ENCODE results near the gene MACROD1. TPM values are rescaled to one million over a fixed set of nuclear protein-coding genes. Genes with fewer than 3 reads are reported as not detected.

MACROD1 gene
- total and polyA plus RNA-seq, 2 donors (not counting 1 experiment from before 2014, with no cell fraction given) = 2.7 to 8.6 TPM

GRCh38 chr11:63993100-63993499 is 172.8 kb downstream of the MACROD1 start:
- Mint-ChIP-seq H3K4me3 (no peak overlapping the region), H3K9me3 (ENCODE audit: insufficient read depth) (no peaks in the 10 kb centered on the region), H3K4me1 (peaks cover 16% of the 10 kb centered on the region), H3K27me3 (no peaks in the 10 kb centered on the region), H3K27ac (no peak overlapping the region)
- H2AFZ ChIP-seq (ENCODE audit: insufficient read depth, low read depth, low read length, poor library complexity, severe bottlenecking) = no peak overlapping the region
- H3K27me3 ChIP-seq (replicated peaks in 1 of 4; ENCODE audit: control extremely low read depth in 1 of 4, control insufficient read depth in 3 of 4, insufficient read depth in 4 of 4, low read length in 3 of 4) = no peaks in the 10 kb centered on the region
- ATAC-seq (ENCODE audit: low read depth) (no peak), DNase-seq (no peak)
- peaks cover 4 to 54% of the 10 kb centered on the region in 2 experiments for H3K36me3 ChIP-seq (replicated peaks in 1 of 2; ENCODE audit: control extremely low read depth in 1 of 2, control insufficient read depth in 1 of 2, extremely low read depth in 1 of 2, insufficient read depth in 2 of 2, low read length in 1 of 2)
- 93% methylated on average over 5 of the region's 5 CpGs for WGBS (ENCODE audit: insufficient coverage)
- no peak overlapping the region for H3K27ac ChIP-seq (ENCODE audit: low read length in 2 of 2)
- peaks cover 22% of the 10 kb centered on the region for H3K79me2 ChIP-seq (ENCODE audit: control insufficient read depth, insufficient read depth, low read length)
- no peaks in the 10 kb centered on the region for H3K4me1 ChIP-seq (ENCODE audit: control insufficient read depth in 2 of 2, insufficient read depth in 2 of 2, low read length in 2 of 2)
- CTCF ChIA-PET = no interaction called here
- no peak for TF ChIP-seq EZH2 (IDR thresholded peaks at IDR 0.05; ENCODE audit: borderline replicate concordance, insufficient read depth, low read depth, low read length, poor library complexity, severe bottlenecking)
- no peak for TF ChIP-seq CTCF (IDR thresholded peaks at IDR 0.05)
- intact Hi-C loops (cut with micrococcal nuclease) = no loop called here
- H4K20me1 ChIP-seq (ENCODE audit: control insufficient read depth, insufficient read depth, low read length, poor library complexity, severe bottlenecking) = peaks cover 72% of the 10 kb centered on the region
- no peaks in the 10 kb centered on the region for H3K9me3 ChIP-seq (ENCODE audit: control extremely low read depth in 1 of 3, control insufficient read depth in 2 of 3, insufficient read depth in 1 of 3, low read length in 2 of 3)
- POLR2A ChIA-PET = no interaction called here
- H3K9ac ChIP-seq (ENCODE audit: low read length) = no peak overlapping the region
- no peak overlapping the region for H3K4me3 ChIP-seq (ENCODE audit: control extremely low read depth in 1 of 5, extremely low read depth in 1 of 5, insufficient read depth in 1 of 5, low read depth in 2 of 5, low read length in 4 of 5)
- H3K4me2 ChIP-seq (replicated peaks; ENCODE audit: low read depth, low read length, poor library complexity, severe bottlenecking) = no peak overlapping the region

GRCh38 chr11:63991558-63991957 is 174.4 kb downstream of the MACROD1 start:
- ATAC-seq (ENCODE audit: low read depth) (no peak), DNase-seq (no peak)
- peaks cover 72% of the 10 kb centered on the region for H4K20me1 ChIP-seq (ENCODE audit: control insufficient read depth, insufficient read depth, low read length, poor library complexity, severe bottlenecking)
- Mint-ChIP-seq H3K9me3 (ENCODE audit: insufficient read depth) (no peaks in the 10 kb centered on the region), H3K27ac (no peak overlapping the region), H3K4me1 (peaks cover 22% of the 10 kb centered on the region), H3K27me3 (no peaks in the 10 kb centered on the region), H3K4me3 (no peak overlapping the region)
- H3K27ac ChIP-seq (ENCODE audit: low read length in 2 of 2) = no peak overlapping the region
- no peak overlapping the region for H3K9ac ChIP-seq (ENCODE audit: low read length)
- H3K27me3 ChIP-seq (replicated peaks in 1 of 4; ENCODE audit: control extremely low read depth in 1 of 4, control insufficient read depth in 3 of 4, insufficient read depth in 4 of 4, low read length in 3 of 4) = no peaks in the 10 kb centered on the region
- TF ChIP-seq EZH2 (IDR thresholded peaks at IDR 0.05; ENCODE audit: borderline replicate concordance, insufficient read depth, low read depth, low read length, poor library complexity, severe bottlenecking) = no peak
- H3K4me3 ChIP-seq (ENCODE audit: control extremely low read depth in 1 of 5, extremely low read depth in 1 of 5, insufficient read depth in 1 of 5, low read depth in 2 of 5, low read length in 4 of 5) = no peak overlapping the region
- ChIA-PET CTCF (interaction anchor here (1.2 to 2.0 kb wide), 2 partner anchors 9 to 46 kb away, joined by 3 to 10 read pairs; no protein-coding TSS in a partner anchor), POLR2A (no interaction called here)
- H3K9me3 ChIP-seq (ENCODE audit: control extremely low read depth in 1 of 3, control insufficient read depth in 2 of 3, insufficient read depth in 1 of 3, low read length in 2 of 3) = no peaks in the 10 kb centered on the region
- peaks cover 37% of the 10 kb centered on the region for H3K79me2 ChIP-seq (ENCODE audit: control insufficient read depth, insufficient read depth, low read length)
- no peak overlapping the region for H3K4me2 ChIP-seq (replicated peaks; ENCODE audit: low read depth, low read length, poor library complexity, severe bottlenecking)
- H2AFZ ChIP-seq (ENCODE audit: insufficient read depth, low read depth, low read length, poor library complexity, severe bottlenecking) = no peak overlapping the region
- peaks cover 5 to 40% of the 10 kb centered on the region in 2 experiments for H3K36me3 ChIP-seq (replicated peaks in 1 of 2; ENCODE audit: control extremely low read depth in 1 of 2, control insufficient read depth in 1 of 2, extremely low read depth in 1 of 2, insufficient read depth in 2 of 2, low read length in 1 of 2)
- WGBS (ENCODE audit: insufficient coverage) = 99% methylated on average over 7 of the region's 10 CpGs
- intact Hi-C loops (cut with micrococcal nuclease) = no loop called here
- H3K4me1 ChIP-seq (ENCODE audit: control insufficient read depth in 2 of 2, insufficient read depth in 2 of 2, low read length in 2 of 2) = peaks cover 10 to 12% of the 10 kb centered on the region in 2 donors

All from B cell (primary cell).